Tibial artery (tissue), 4 donors: ENCODE data around the gene LPO.

ENCODE experiments used
- DNase-seq, 2 donors: peaks; one replicate each; pipeline ENCODE4 v3.0.0-alpha.2; 2019
- H3K27ac ChIP-seq, 2 donors: fragments of 200-600 bp; sonication (generic) in 1 of 2; 1 replicate in 1 of 2; 2 replicates in 1 of 2; pipeline ENCODE4 v1.5.1; 2018 to 2019; ENCODE audit warnings: mild to moderate bottlenecking in 1 of 2
- H3K27me3 ChIP-seq, 2 donors: fragments of 200-600 bp; sonication (generic) in 1 of 2; one replicate each; pipeline versions ENCODE4 v1.5.1 to v1.6.0; 2016 to 2019
- H3K36me3 ChIP-seq, 3 donors: fragments of 200-600 bp; sonication (generic) in 2 of 3; one replicate each; pipeline ENCODE4 v1.5.1; 2016 to 2019; ENCODE audit warnings: mild to moderate bottlenecking in 2 of 3
- H3K4me1 ChIP-seq, 4 donors: fragments of 200-600 bp; sonication (generic) in 2 of 4; 1 replicate in 3 of 4; 2 replicates in 1 of 4; pipeline ENCODE4 v1.5.1; 2016 to 2019
- H3K4me3 ChIP-seq, 2 donors: fragments of 200-600 bp; sonication (generic) in 1 of 2; 1 replicate in 1 of 2; 2 replicates in 1 of 2; pipeline ENCODE4 v1.5.1; 2018 to 2019; ENCODE audit warnings: mild to moderate bottlenecking in 2 of 2
- H3K9me3 ChIP-seq, 3 donors: fragments of 200-600 bp; sonication (generic) in 1 of 3; one replicate each; pipeline ENCODE4 v1.5.1; 2016 to 2019
- intact Hi-C: fragments of 100-400 bp; cut with DNase I; formaldehyde crosslinking; loops from one replicate; pipeline ENCODE4 v1.15.0; 2023; ENCODE audit warnings: low total_unique reads
- TF ChIP-seq, protein P1 (sequence below), 2 experiments: fragments of 200-600 bp in 1 of 2; fragments of 450-650 bp in 1 of 2; IDR thresholded peaks; one replicate each; pipeline ENCODE4 v1.5.1; 2017 to 2019; ENCODE audit warnings: antibody characterized with exemption in 2 of 2, mild to moderate bottlenecking in 1 of 2, moderate library complexity in 1 of 2

The LPO gene

DNA sequence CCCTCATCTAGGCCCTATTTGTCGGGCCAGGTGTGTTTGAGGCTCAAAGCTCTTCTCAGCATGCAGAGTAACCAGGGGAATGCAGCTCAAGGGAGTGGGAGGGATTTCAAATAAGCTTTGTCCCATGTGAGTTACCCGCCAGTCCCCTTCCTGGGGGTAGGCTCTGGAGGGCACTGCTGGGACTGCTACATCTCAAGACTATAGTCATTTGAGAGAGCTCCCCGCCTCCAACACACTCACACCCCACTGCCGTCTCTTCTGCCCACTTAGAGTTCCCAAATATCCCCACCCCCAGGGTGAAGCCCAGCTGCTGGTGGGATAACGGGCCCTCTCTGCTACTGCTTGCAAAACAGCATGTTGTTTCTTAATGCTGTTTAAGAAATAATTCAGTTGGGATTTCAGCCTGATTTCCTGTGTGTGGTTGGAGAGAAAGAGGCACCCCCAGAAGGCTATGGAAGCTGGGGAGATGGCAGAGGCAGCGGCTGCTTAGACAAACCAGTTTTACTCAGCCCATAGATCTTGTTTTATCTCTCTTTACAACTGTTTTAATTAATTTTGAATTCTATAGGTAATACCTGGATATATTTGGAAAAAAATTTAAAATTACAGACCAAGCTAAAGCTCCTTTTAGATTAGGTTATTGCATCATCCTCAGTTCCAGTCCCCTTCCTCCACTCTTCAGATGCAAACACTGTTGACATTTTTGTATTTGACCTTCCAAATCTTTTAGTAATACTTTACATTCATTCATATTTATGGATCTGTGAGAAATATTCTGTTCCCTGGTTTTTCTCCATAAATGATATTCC is 46.4 kb downstream of the LPO start:
- TF ChIP-seq, protein P1, sequence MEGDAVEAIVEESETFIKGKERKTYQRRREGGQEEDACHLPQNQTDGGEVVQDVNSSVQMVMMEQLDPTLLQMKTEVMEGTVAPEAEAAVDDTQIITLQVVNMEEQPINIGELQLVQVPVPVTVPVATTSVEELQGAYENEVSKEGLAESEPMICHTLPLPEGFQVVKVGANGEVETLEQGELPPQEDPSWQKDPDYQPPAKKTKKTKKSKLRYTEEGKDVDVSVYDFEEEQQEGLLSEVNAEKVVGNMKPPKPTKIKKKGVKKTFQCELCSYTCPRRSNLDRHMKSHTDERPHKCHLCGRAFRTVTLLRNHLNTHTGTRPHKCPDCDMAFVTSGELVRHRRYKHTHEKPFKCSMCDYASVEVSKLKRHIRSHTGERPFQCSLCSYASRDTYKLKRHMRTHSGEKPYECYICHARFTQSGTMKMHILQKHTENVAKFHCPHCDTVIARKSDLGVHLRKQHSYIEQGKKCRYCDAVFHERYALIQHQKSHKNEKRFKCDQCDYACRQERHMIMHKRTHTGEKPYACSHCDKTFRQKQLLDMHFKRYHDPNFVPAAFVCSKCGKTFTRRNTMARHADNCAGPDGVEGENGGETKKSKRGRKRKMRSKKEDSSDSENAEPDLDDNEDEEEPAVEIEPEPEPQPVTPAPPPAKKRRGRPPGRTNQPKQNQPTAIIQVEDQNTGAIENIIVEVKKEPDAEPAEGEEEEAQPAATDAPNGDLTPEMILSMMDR (IDR thresholded peaks at IDR 0.05) = no peak
- intact Hi-C loops = no loop called here
- H3K27me3 ChIP-seq = peaks cover 0 to 24% of the 10 kb centered on the region in 2 donors

DNA sequence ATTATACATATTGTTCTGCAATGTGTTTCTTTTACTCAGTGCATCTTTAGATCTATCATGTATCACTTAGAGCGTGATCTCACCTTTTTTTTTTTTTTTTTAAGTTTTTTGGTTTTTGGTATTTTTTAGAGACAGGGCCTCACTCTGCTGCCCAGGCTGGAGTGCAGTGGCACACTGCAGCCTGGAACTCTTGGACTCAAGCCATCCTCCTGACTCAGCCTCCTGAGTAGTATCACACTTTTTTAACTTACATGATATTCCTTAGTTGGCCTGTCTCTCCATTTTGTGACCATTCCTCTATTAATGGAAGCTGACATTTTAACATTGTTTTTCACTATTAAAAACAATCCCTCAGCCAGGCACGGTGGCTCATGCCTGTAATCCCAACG is 47.0 kb downstream of the LPO start:
- peak in 1 of 2 donors; percentile 5 for DNase-seq
- intact Hi-C loops = no loop called here
- TF ChIP-seq, protein P1 (IDR thresholded peaks at IDR 0.05) = no peak
- Histone ChIP-seq H3K27me3 (peaks cover 0 to 19% of the 10 kb centered on the region in 2 donors), H3K4me1 (no peaks in the 10 kb centered on the region), H3K4me3 (no peak overlapping the region), H3K9me3 (no peaks in the 10 kb centered on the region), H3K27ac (no peak overlapping the region), H3K36me3 (no peaks in the 10 kb centered on the region)

More for the DNA sequence above, 46.4 kb downstream of the LPO start:
- Histone ChIP-seq H3K36me3 (no peaks in the 10 kb centered on the region), H3K4me1 (no peaks in the 10 kb centered on the region), H3K27ac (no peak overlapping the region), H3K9me3 (no peaks in the 10 kb centered on the region), H3K4me3 (no peak overlapping the region)
- no peak for DNase-seq

DNA sequence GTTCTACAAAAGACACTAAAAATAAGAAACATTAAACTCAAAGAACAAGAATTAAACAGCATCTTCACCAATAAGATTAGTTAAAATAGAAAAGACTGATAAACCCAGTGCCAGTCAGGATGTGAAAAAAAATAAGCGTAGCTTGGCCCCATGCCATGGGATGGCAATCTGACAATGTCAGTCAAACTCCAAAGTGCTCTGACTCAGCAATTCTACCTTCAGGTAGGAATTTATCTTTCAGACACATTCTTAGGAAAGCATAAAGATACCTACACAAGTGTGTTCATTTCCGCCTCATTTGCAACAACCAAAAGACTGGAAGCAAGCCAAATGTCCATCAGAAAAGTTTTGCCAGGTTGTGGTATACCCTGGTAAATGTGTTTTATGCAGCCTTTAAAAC is 51.5 kb downstream of the LPO start:
- Histone ChIP-seq H3K4me3 (no peak overlapping the region), H3K9me3 (no peaks in the 10 kb centered on the region), H3K36me3 (no peaks in the 10 kb centered on the region), H3K27me3 (peaks cover 0 to 11% of the 10 kb centered on the region in 2 donors), H3K4me1 (no peaks in the 10 kb centered on the region), H3K27ac (no peak overlapping the region)
- DNase-seq = no peak
- intact Hi-C loops = no loop called here
- TF ChIP-seq, protein P1 (IDR thresholded peaks at IDR 0.05) = no peak

DNA sequence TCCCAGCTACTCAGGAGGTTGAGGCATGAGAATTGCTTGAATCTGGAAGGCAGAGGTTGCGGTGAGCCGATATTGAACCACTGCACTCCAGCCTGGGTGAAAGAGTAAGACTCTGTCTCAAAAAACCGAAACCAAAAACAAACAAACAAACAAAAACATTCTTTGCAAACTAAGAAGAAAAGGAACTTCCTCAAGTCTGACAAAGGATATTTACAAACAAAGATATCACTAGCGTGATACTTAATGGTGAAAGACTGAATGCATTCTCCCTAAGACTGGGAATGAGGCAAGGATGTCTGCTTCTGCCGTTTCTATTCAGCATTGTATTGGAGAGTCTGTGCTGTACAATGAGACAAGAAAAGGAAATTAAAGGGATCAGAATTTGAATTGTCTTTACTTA is 52.9 kb downstream of the LPO start:
- Histone ChIP-seq H3K4me1 (no peaks in the 10 kb centered on the region), H3K4me3 (no peak overlapping the region), H3K27me3 (peaks cover 0 to 8% of the 10 kb centered on the region in 2 donors), H3K36me3 (no peaks in the 10 kb centered on the region), H3K27ac (no peak overlapping the region), H3K9me3 (no peaks in the 10 kb centered on the region)
- TF ChIP-seq, protein P1 (IDR thresholded peaks at IDR 0.05) = no peak
- intact Hi-C loops = no loop called here
- DNase-seq = peak in 1 of 2 donors; percentile 3

DNA sequence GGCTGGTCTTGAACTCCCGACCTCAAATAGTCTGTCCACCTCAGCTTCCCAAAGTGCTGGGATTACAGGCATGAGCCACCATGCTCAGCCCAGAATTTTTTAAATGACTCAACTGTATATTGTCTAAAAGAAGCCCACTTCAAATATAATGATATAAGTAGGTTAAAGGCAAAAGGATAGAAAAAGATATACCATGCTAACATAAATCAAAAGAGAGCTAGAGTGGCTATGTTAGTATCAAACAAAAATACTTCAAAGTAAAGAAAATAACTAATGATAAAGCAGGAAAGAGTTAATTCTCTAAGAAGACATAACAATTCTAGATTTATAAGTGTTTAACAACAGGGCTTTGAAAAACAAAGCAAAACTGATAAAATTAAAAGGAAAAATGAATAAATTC is 55.6 kb downstream of the LPO start:
- TF ChIP-seq, protein P1 (IDR thresholded peaks at IDR 0.05) = no peak
- Histone ChIP-seq H3K4me1 (no peaks in the 10 kb centered on the region), H3K36me3 (no peaks in the 10 kb centered on the region), H3K27ac (no peak overlapping the region), H3K9me3 (no peaks in the 10 kb centered on the region), H3K4me3 (no peak overlapping the region), H3K27me3 (peaks cover 0 to 1% of the 10 kb centered on the region in 2 donors)
- intact Hi-C loops = no loop called here
- DNase-seq = no peak
